Tibial nerve (tissue), 3 donors: ENCODE results near the gene INTS3.

ENCODE experiments used
- CTCF ChIP-seq, 5 experiments: fragments of 200-600 bp in 3 of 5; fragments of 450-650 bp in 2 of 5; sonication (generic) in 3 of 5; IDR thresholded peaks; one replicate each; pipeline ENCODE4 v1.5.1; 2016 to 2019; ENCODE audit warnings: antibody characterized with exemption in 5 of 5, mild to moderate bottlenecking in 3 of 5, moderate library complexity in 2 of 5
- POLR2A ChIP-seq, 2 donors: fragments of 450-650 bp; IDR thresholded peaks; one replicate each; pipeline ENCODE4 v1.6.1; 2017; ENCODE audit warnings: antibody characterized with exemption in 2 of 2, mild to moderate bottlenecking in 2 of 2, moderate library complexity in 2 of 2

GRCh38 chr1:153763365-153764225, 35.7 kb downstream of the INTS3 start:
- TF ChIP-seq CTCF (IDR thresholded peaks at IDR 0.05) (no peak), POLR2A (IDR thresholded peaks at IDR 0.05) (no peak)
